HepG2 (cell line): Measurements from ENCODE around the gene GNB3. TPM values are rescaled to one million over a fixed set of nuclear protein-coding genes. Genes with fewer than 3 reads are reported as not detected.

Experiments
- ATF2 ChIP-seq: sonication (generic); formaldehyde crosslinking; IDR thresholded peaks from 2 replicates; pipeline ENCODE4 v1.4.0; 2020; ENCODE audit warnings: missing genetic modification reagents
- HNRNPL ChIP-seq: fragments of 200-400 bp; formaldehyde crosslinking; IDR thresholded peaks from 2 replicates; pipeline ENCODE4 v1.6.1; 2017; ENCODE audit warnings: mild to moderate bottlenecking, low read depth, low read length
- MAFG ChIP-seq: sonication (generic); formaldehyde crosslinking; IDR thresholded peaks from 2 replicates; pipeline ENCODE4 v1.5.1; 2020; ENCODE audit warnings: mild to moderate bottlenecking, missing genetic modification reagents
- MNT ChIP-seq: fragments of 450-650 bp; IDR thresholded peaks from 2 replicates; pipeline ENCODE4 v1.6.1; 2016
- NCOR1 ChIP-seq: fragments of 200-600 bp; sonication (generic); IDR thresholded peaks from 2 replicates; pipeline ENCODE4 v1.7.0; 2017; ENCODE audit warnings: antibody characterized with exemption, low read length, borderline replicate concordance
- PAX8 ChIP-seq: sonication (generic); formaldehyde crosslinking; IDR thresholded peaks from 2 replicates; pipeline ENCODE4 v1.8.0; 2022; ENCODE audit warnings: mild to moderate bottlenecking, missing genetic modification reagents, borderline replicate concordance
- PRDM10 ChIP-seq: sonication (generic); formaldehyde crosslinking; IDR thresholded peaks from 2 replicates; pipeline ENCODE4 v1.4.0; 2020; ENCODE audit warnings: low read depth, missing genetic modification reagents
- TBX2 ChIP-seq: sonication (generic); formaldehyde crosslinking; IDR thresholded peaks from 2 replicates; pipeline ENCODE4 v1.5.0; 2020; ENCODE audit warnings: missing genetic modification reagents, mild to moderate bottlenecking, borderline replicate concordance
- TRIM24 ChIP-seq: sonication (generic); formaldehyde crosslinking; IDR thresholded peaks from 2 replicates; pipeline ENCODE4 v1.8.0; 2022; ENCODE audit warnings: mild to moderate bottlenecking, missing genetic modification reagents
- ZBTB43 ChIP-seq: sonication (generic); formaldehyde crosslinking; conservative IDR thresholded peaks from 2 replicates; pipeline ENCODE4 v1.4.0; 2020; ENCODE audit warnings: missing genetic modification reagents
- ZFYVE20 ChIP-seq: sonication (generic); formaldehyde crosslinking; IDR thresholded peaks from 2 replicates; pipeline ENCODE4 v1.8.0; 2023; ENCODE audit warnings: low read depth, mild to moderate bottlenecking, moderate library complexity, missing genetic modification reagents, borderline replicate concordance
- ZNF225 ChIP-seq: sonication (generic); formaldehyde crosslinking; IDR thresholded peaks from 2 replicates; pipeline ENCODE4 v1.4.0; 2020; ENCODE audit warnings: mild to moderate bottlenecking, missing genetic modification reagents
- ZNF382 ChIP-seq: sonication (generic); formaldehyde crosslinking; IDR thresholded peaks from 2 replicates; pipeline ENCODE4 v1.5.0; 2020; ENCODE audit warnings: missing genetic modification reagents, mild to moderate bottlenecking, borderline replicate concordance
- ZNF383 ChIP-seq: sonication (generic); formaldehyde crosslinking; IDR thresholded peaks from 2 replicates; pipeline ENCODE4 v1.4.0; 2020; ENCODE audit warnings: missing genetic modification reagents, mild to moderate bottlenecking, borderline replicate concordance
- ZNF484 ChIP-seq: sonication (generic); formaldehyde crosslinking; IDR thresholded peaks from 2 replicates; pipeline ENCODE4 v1.5.1; 2020; ENCODE audit warnings: mild to moderate bottlenecking, low read depth, missing genetic modification reagents, borderline replicate concordance
- ZNF503 ChIP-seq: sonication (generic); formaldehyde crosslinking; IDR thresholded peaks from 2 replicates; pipeline ENCODE4 v1.4.0; 2020; ENCODE audit warnings: missing genetic modification reagents
- ZNF572 ChIP-seq: sonication (generic); formaldehyde crosslinking; IDR thresholded peaks from 2 replicates; pipeline ENCODE4 v1.5.1; 2020; ENCODE audit warnings: mild to moderate bottlenecking, missing genetic modification reagents
- ZNF7 ChIP-seq: IDR thresholded peaks from 2 replicates; pipeline ENCODE4 v1.6.1; 2016; ENCODE audit warnings: missing biosample characterization, missing genetic modification reagents
- polyA plus RNA-seq, 8 experiments: library from polyadenylated mRNA; depleted of rRNA in 3 of 8; stranded (reverse) in 7 of 8; unstranded in 1 of 8; fragments of >200 nt; fragmentation: Illumina TruSeq in 4 of 8; extraction: Trizol in 4 of 8; gene quantifications; 2 replicates each; pipeline versions ENCODE4 v1.2.1 to v1.2.3, GENCODE V29; 2011 to 2016; ENCODE audit warnings: low read depth in 4 of 8, missing spikeins in 1 of 8, mixed read lengths in 1 of 8; ENCODE audit not compliant: insufficient read depth in 1 of 8
- total RNA-seq, 5 experiments: library from RNA; depleted of rRNA; stranded (reverse); fragments of >200 nt; fragmentation: Illumina TruSeq; extraction: Trizol; gene quantifications; 2 replicates each; pipeline ENCODE4 v1.2.3, GENCODE V29; 2016; ENCODE audit warnings: low read depth in 1 of 5

Gene GNB3
- total and polyA plus RNA-seq, 2 of the 13 experiments (the other 11 are each of a cell fraction or from before 2014, with no cell fraction given), result 1.3 to 3.6 TPM

- TF ChIP-seq ZBTB43 (CRISPR knock-in tag) (no peak; the same call in 1 of the 2 replicates), ZNF572 (peak; percentile 55; the same call in 1 of the 2 replicates), ZNF382 (CRISPR knock-in tag) (no peak), TBX2 (CRISPR knock-in tag) (peak; percentile 94), ZNF383 (CRISPR knock-in tag) (no peak), ZNF503 (peak; percentile 81; the same call in 1 of the 2 replicates), PRDM10 (0 out of 2 replicates have a peak, but pooled peaks have one; percentile 8), NCOR1 (no peak; the same call in 1 of the 2 replicates), TRIM24 (CRISPR knock-in tag) (no peak), ATF2 (CRISPR knock-in tag) (peak; percentile 57; the same call in 1 of the 2 replicates), ZNF484 (CRISPR knock-in tag) (no peak), ZNF7 (no peak), HNRNPL (no peak), MAFG (CRISPR knock-in tag) (peak; percentile 91), ZNF225 (no peak), PAX8 (CRISPR knock-in tag) (no peak), ZFYVE20 (CRISPR knock-in tag) (no peak), MNT (peak; percentile 46)
Measured at GRCh38 chr12:6890789-6891645, 50.3 kb downstream of the GNB3 start (continued).
